H1 (cell line): Measurements from ENCODE around the gene CD63. TPM values are rescaled to one million over a fixed set of nuclear protein-coding genes. Genes with fewer than 3 reads are reported as not detected.

Source experiments
- BACH1 ChIP-seq: IDR thresholded peaks from 2 replicates; pipeline ENCODE4 v1.6.1; 2012; ENCODE audit warnings: low read length, improper control_type of control experiment
- CHD7 ChIP-seq: fragments of 300-600 bp; sonication (generic); IDR thresholded peaks from 2 replicates; pipeline ENCODE4 v1.7.1; 2012; ENCODE audit warnings: low read length, moderate library complexity, mild to moderate bottlenecking, inconsistent platforms; ENCODE audit not compliant: insufficient replicate concordance
- SRF ChIP-seq: IDR thresholded peaks from 2 replicates; pipeline ENCODE4 v1.6.1; 2011; ENCODE audit warnings: mild to moderate bottlenecking, low read depth, low read length, moderate library complexity
- polyA plus RNA-seq, 7 experiments: library from polyadenylated mRNA; depleted of rRNA in 3 of 7; stranded (reverse) in 5 of 7; unstranded in 2 of 7; fragments of >200 nt in 5 of 7; fragments of 200-250 nt in 2 of 7; gene quantifications; 1 replicate in 5 of 7; 2 replicates in 1 of 7; 4 replicates in 1 of 7; pipeline versions ENCODE4 v1.2.1 to v1.2.3, GENCODE V29; 2011 to 2013; ENCODE audit warnings: missing spikeins in 2 of 7, mixed read lengths in 2 of 7
- total RNA-seq: library from RNA; stranded (reverse); fragmentation: NEBNext Ultra II Directional; extraction: Animal tissue kit (Norgen Biotek cat#: 25700); gene quantifications from 2 replicates; pipeline ENCODE4 v1.2.1, GENCODE V29; 2021

Gene CD63
- total and polyA plus RNA-seq, 2 of the 8 experiments (the other 6 are each of a cell fraction or from before 2014, with no cell fraction given) = 440 to 526 TPM

- no peak for TF ChIP-seq CHD7
- no peak for TF ChIP-seq SRF
- no peak for TF ChIP-seq BACH1
Observed at GRCh38 chr12:55703901-55704761, 24.7 kb downstream of the CD63 start (continued).
